ENCODE data around the gene CXCL13. TPM values are rescaled to one million over a fixed set of nuclear protein-coding genes. Genes with fewer than 3 reads are reported as not detected.
A peak's percentile ranks its signal among the peaks of the same experiment; 100 is the strongest.

The CXCL13 gene
- total RNA-seq, 2 donors from 2014 or later: not detected

GRCh38 chr4:77600521-77601451, 4.8 kb upstream of the CXCL13 start:
- intact Hi-C loops (cut with DNase I): loop anchor here (10.0 kb wide), 1 partner anchor 216 kb away; no protein-coding TSS in a partner anchor
- TF ChIP-seq CTCF (IDR thresholded peaks at IDR 0.05): peak; percentile 38 to 77 (median 73)
- no peak for TF ChIP-seq POLR2A (IDR thresholded peaks at IDR 0.05)
- WGBS, 2 donors: 21 to 23% methylated on average over 6 of the region's 6 CpGs
- peak; percentile 39 to 62 (median 48) for DNase-seq
- Histone ChIP-seq H3K27me3 (no peaks in the 10 kb centered on the region), H3K4me3 (no peak overlapping the region), H3K36me3 (replicated peaks in 1 of 2; ENCODE audit: insufficient read depth in 1 of 2, low read depth in 2 of 2) (no peaks in the 10 kb centered on the region), H3K27ac (no peak overlapping the region), H3K4me1 (peaks cover 13% of the 10 kb centered on the region), H3K9me3 (no peaks in the 10 kb centered on the region)
- peak; percentile 75 for ATAC-seq

GRCh38 chr4:77601614-77602187, 3.9 kb upstream of the CXCL13 start:
- no peaks in the 10 kb centered on the region for H3K9me3 ChIP-seq
- peaks cover 13% of the 10 kb centered on the region for H3K4me1 ChIP-seq
- 18 to 19% methylated on average over 4 of the region's 4 CpGs for WGBS, 2 donors
- DNase-seq (no peak), ATAC-seq (no peak)
- H3K4me3 ChIP-seq: no peak overlapping the region
- H3K27me3 ChIP-seq: no peaks in the 10 kb centered on the region
- TF ChIP-seq CTCF (IDR thresholded peaks at IDR 0.05) (no peak), POLR2A (IDR thresholded peaks at IDR 0.05) (no peak)
- intact Hi-C loops (cut with DNase I): loop anchor here (10.0 kb wide), 1 partner anchor 217 kb away; no protein-coding TSS in a partner anchor
- no peak overlapping the region for H3K27ac ChIP-seq
- no peaks in the 10 kb centered on the region for H3K36me3 ChIP-seq (replicated peaks in 1 of 2; ENCODE audit: insufficient read depth in 1 of 2, low read depth in 2 of 2)

- no peaks in the 10 kb centered on the region for H3K36me3 ChIP-seq (replicated peaks in 1 of 2; ENCODE audit: insufficient read depth in 1 of 2, low read depth in 2 of 2)
- H3K27me3 ChIP-seq: no peaks in the 10 kb centered on the region
- H3K4me1 ChIP-seq: peaks cover under 1% of the 10 kb centered on the region
- no peak for DNase-seq
- peak; percentile 35 for ATAC-seq
- WGBS, 2 donors: 83 to 84% methylated on average over 7 of the region's 7 CpGs
- H3K4me3 ChIP-seq: no peak overlapping the region
- H3K27ac ChIP-seq: no peak overlapping the region
- intact Hi-C loops (cut with DNase I): loop anchor here (10.0 kb wide), 1 partner anchor 148 kb away; no protein-coding TSS in a partner anchor
- TF ChIP-seq CTCF (IDR thresholded peaks at IDR 0.05) (no peak), POLR2A (IDR thresholded peaks at IDR 0.05) (no peak)
- no peaks in the 10 kb centered on the region for H3K9me3 ChIP-seq
These were observed 7.6 kb downstream of the CXCL13 start for GRCh38 chr4:77613267-77613666.

GRCh38 chr4:77615153-77615552, 9.5 kb downstream of the CXCL13 start:
- ATAC-seq: no peak
- intact Hi-C loops (cut with DNase I): loop anchor here (10.0 kb wide), 1 partner anchor 150 kb away; no protein-coding TSS in a partner anchor

More at GRCh38 chr4:77615153-77615552, 9.5 kb downstream of the CXCL13 start:
- DNase-seq: no peak
- Histone ChIP-seq H3K4me1 (peaks cover 19% of the 10 kb centered on the region), H3K4me3 (no peak overlapping the region), H3K27me3 (no peaks in the 10 kb centered on the region), H3K27ac (no peak overlapping the region), H3K36me3 (replicated peaks in 1 of 2; ENCODE audit: insufficient read depth in 1 of 2, low read depth in 2 of 2) (no peaks in the 10 kb centered on the region), H3K9me3 (no peaks in the 10 kb centered on the region)
- TF ChIP-seq CTCF (IDR thresholded peaks at IDR 0.05): no peak
- TF ChIP-seq POLR2A (IDR thresholded peaks at IDR 0.05): no peak
- WGBS, 2 donors: 73 to 81% methylated on average over 5 of the region's 5 CpGs

All from body of pancreas (tissue), 4 donors.